KOPT-K1 (cell line): ENCODE data around the gene CSMD2.

ENCODE experiments used
- H3K27ac ChIP-seq: fragments of 200-600 bp; sonication (generic); 2 replicates; pipeline ENCODE4 v1.5.1; 2016; ENCODE audit warnings: antibody characterized with exemption, mild to moderate bottlenecking, low read depth, low read length; ENCODE audit not compliant: poor library complexity, severe bottlenecking
- H3K36me3 ChIP-seq: fragments of 200-600 bp; sonication (generic); 2 replicates; pipeline ENCODE4 v1.5.1; 2017; ENCODE audit warnings: antibody characterized with exemption, mild to moderate bottlenecking, low read length, moderate library complexity; ENCODE audit not compliant: insufficient read depth
- H3K9me3 ChIP-seq: fragments of 200-600 bp; sonication (generic); 2 replicates; pipeline ENCODE4 v1.5.1; 2017; ENCODE audit warnings: antibody characterized with exemption, low read length, mild to moderate bottlenecking; ENCODE audit not compliant: insufficient read depth, poor library complexity, severe bottlenecking

The CSMD2 gene

GRCh38 chr1:34166191-34166624, 1.2 kb upstream of the CSMD2 start:
- Histone ChIP-seq H3K27ac (no peak overlapping the region), H3K36me3 (no peaks in the 10 kb centered on the region), H3K9me3 (no peaks in the 10 kb centered on the region)

GRCh38 chr1:34165422-34165921, 442 bp upstream of the CSMD2 start:
- Histone ChIP-seq H3K27ac (no peak overlapping the region), H3K9me3 (no peaks in the 10 kb centered on the region), H3K36me3 (no peaks in the 10 kb centered on the region)

- H3K9me3 ChIP-seq = no peaks in the 10 kb centered on the region
- H3K27ac ChIP-seq = no peak overlapping the region
- H3K36me3 ChIP-seq = no peaks in the 10 kb centered on the region
Measured at GRCh38 chr1:34163792-34164731, 968 bp downstream of the CSMD2 start.

DNA sequence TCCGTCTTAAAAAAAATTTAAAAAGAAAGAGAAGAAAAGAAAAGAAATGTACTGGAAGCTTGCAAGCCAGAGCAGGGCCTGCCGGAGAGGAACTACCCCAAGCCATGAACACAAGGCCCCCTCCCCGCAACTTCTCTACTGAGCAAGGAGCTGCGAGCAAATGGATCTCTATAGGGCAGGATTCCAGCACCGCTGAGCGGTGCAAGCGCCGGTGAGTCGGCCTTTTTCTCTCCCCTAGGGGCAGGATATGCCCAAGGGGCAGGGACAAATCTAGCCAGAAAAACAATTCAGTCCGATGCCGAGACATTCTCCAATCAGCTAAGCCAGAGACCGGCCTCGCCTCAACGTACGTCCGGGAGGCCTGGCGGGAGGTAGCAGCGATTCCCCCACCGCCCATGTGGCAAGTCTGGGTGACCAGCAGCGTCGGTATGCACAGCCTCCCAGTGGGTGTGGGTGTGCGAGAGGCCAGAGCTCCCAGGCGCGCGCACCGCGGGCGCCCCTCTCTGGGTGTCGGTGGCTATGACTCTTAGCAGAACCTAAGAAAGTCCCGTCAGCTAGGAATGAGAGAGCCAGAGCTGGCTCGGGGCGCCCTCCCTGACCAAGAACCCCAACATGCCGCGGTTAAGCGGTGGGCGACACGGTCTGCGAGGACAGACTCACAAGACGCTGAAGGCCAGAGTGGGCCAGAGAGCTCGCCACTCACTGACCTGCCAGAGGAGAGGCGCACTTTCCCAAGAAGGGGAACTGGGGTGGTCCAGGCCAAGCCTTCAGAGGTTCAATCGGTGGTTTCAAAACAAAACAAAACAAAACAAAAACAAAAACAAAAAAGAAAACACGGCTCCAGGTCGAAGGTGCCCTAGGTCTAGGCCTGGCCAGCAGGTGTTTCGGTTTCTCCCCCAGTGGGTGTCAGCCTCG, 1.9 kb downstream of the CSMD2 start:
- Histone ChIP-seq H3K9me3 (no peaks in the 10 kb centered on the region), H3K36me3 (no peaks in the 10 kb centered on the region), H3K27ac (no peak overlapping the region)

GRCh38 chr1:34156739-34157138, 8.3 kb downstream of the CSMD2 start:
- Histone ChIP-seq H3K36me3 (no peaks in the 10 kb centered on the region), H3K27ac (no peak overlapping the region), H3K9me3 (no peaks in the 10 kb centered on the region)

DNA sequence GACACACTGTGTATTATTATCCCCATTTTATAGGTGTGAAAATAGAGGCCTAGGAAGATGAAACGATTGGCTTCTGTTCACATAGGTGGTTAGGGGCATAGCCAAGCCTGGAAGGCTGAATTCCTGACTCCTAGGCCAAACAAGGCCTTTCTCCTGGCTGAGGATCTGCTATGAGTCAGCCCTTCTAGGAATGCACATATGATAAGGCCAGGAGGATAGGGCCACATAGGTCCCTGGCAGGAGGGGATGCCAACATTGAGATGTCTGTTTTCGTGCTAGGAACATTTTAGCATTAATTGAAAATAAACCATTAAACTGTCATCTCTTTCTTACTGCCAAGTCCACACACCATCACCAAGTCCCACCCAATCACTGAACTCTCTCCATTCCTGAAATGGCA, 9.2 kb downstream of the CSMD2 start:
- no peaks in the 10 kb centered on the region for H3K9me3 ChIP-seq

DNA sequence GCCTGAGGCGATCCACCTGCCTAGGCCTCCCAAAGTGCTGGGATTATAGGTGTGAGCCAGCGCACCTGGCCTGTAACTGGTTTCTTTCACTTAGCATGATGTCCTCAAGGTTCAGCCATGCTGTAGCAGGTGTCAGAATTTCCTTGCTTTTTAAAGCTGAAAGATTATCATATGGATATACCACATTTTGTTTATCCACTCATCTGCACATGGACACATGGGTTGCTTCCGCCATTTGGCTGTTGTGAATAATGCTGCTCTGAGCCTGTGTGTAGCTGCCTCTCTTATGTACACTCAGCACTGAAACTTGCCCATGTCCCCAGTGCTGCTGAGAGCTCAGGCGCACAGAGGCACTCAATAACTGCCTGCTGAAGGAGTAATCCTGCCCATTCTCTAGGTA, 11.8 kb downstream of the CSMD2 start:
- Histone ChIP-seq H3K27ac (no peak overlapping the region), H3K36me3 (no peaks in the 10 kb centered on the region), H3K9me3 (no peaks in the 10 kb centered on the region)

More for the DNA sequence above, 9.2 kb downstream of the CSMD2 start:
- Histone ChIP-seq H3K36me3 (no peaks in the 10 kb centered on the region), H3K27ac (no peak overlapping the region)

GRCh38 chr1:34149501-34149900, 15.5 kb downstream of the CSMD2 start:
- H3K27ac ChIP-seq = no peak overlapping the region

GRCh38 chr1:34147301-34147700, 17.7 kb downstream of the CSMD2 start:
- H3K27ac ChIP-seq = no peak overlapping the region
- H3K36me3 ChIP-seq = no peaks in the 10 kb centered on the region
- no peaks in the 10 kb centered on the region for H3K9me3 ChIP-seq

More at GRCh38 chr1:34149501-34149900, 15.5 kb downstream of the CSMD2 start:
- Histone ChIP-seq H3K9me3 (no peaks in the 10 kb centered on the region), H3K36me3 (no peaks in the 10 kb centered on the region)

- no peaks in the 10 kb centered on the region for H3K36me3 ChIP-seq
- no peak overlapping the region for H3K27ac ChIP-seq
- H3K9me3 ChIP-seq = no peaks in the 10 kb centered on the region
Measured at GRCh38 chr1:34144766-34145165, 20.3 kb downstream of the CSMD2 start.

- no peak overlapping the region for H3K27ac ChIP-seq
- no peaks in the 10 kb centered on the region for H3K36me3 ChIP-seq
- no peaks in the 10 kb centered on the region for H3K9me3 ChIP-seq
Measured at GRCh38 chr1:34143975-34144374, 21.1 kb downstream of the CSMD2 start.

GRCh38 chr1:34140011-34140676, 24.9 kb downstream of the CSMD2 start:
- Histone ChIP-seq H3K36me3 (no peaks in the 10 kb centered on the region), H3K9me3 (no peaks in the 10 kb centered on the region), H3K27ac (no peak overlapping the region)

- Histone ChIP-seq H3K36me3 (no peaks in the 10 kb centered on the region), H3K9me3 (no peaks in the 10 kb centered on the region), H3K27ac (no peak overlapping the region)
Measured at GRCh38 chr1:34137411-34137810, 27.6 kb downstream of the CSMD2 start.

GRCh38 chr1:34132161-34132420, 32.9 kb downstream of the CSMD2 start:
- no peaks in the 10 kb centered on the region for H3K36me3 ChIP-seq
- H3K27ac ChIP-seq = no peak overlapping the region
- H3K9me3 ChIP-seq = no peaks in the 10 kb centered on the region
